Stomach (tissue), 9 donors: ENCODE measurements around the gene MLH3. TPM values are rescaled to one million over a fixed set of nuclear protein-coding genes. Genes with fewer than 3 reads are reported as not detected.

ENCODE experiments used
- DNase-seq, 2 donors: peaks; one replicate each; pipeline versions ENCODE4 v3.0.0 to v3.0.0-alpha.2; 2013 to 2019
- H3K27ac ChIP-seq, 5 donors: fragments of 200-600 bp in 4 of 5; sonication (generic) in 4 of 5; one replicate each; pipeline ENCODE4 v1.5.1; 2013 to 2019; ENCODE audit warnings: mild to moderate bottlenecking in 1 of 5, moderate library complexity in 1 of 5
- H3K27me3 ChIP-seq, 3 donors: fragments of 200-600 bp; sonication (generic); one replicate each; pipeline ENCODE4 v1.5.1; 2017 to 2019; ENCODE audit warnings: mixed run types in 1 of 3
- H3K36me3 ChIP-seq, 4 donors: fragments of 200-600 bp; sonication (generic); 1 replicate in 3 of 4; 2 replicates in 1 of 4; pipeline ENCODE4 v1.5.1; 2016 to 2019
- H3K4me1 ChIP-seq, 4 donors: fragments of 200-600 bp; sonication (generic); one replicate each; pipeline ENCODE4 v1.5.1; 2016 to 2019
- H3K4me3 ChIP-seq, 4 donors: fragments of 200-600 bp; sonication (generic) in 3 of 4; one replicate each; pipeline ENCODE4 v1.5.1; 2016 to 2019; ENCODE audit warnings: mild to moderate bottlenecking in 1 of 4
- H3K9me3 ChIP-seq, 4 donors: fragments of 200-600 bp; sonication (generic); one replicate each; pipeline ENCODE4 v1.5.1; 2016 to 2019
- EP300 ChIP-seq: sonication (generic); formaldehyde crosslinking; IDR thresholded peaks from one replicate; pipeline ENCODE4 v1.6.1; 2017; ENCODE audit warnings: antibody characterized with exemption
- POLR2A ChIP-seq, 4 donors: fragments of 450-650 bp; IDR thresholded peaks; one replicate each; pipeline ENCODE4 v1.6.1; 2016; ENCODE audit warnings: antibody characterized with exemption in 4 of 4, control low read depth in 2 of 4, mild to moderate bottlenecking in 1 of 4, moderate library complexity in 1 of 4
- POLR2AphosphoS5 ChIP-seq, 3 donors: sonication (generic); formaldehyde crosslinking; IDR thresholded peaks; one replicate each; pipeline ENCODE4 v1.6.1; 2016; ENCODE audit warnings: antibody characterized with exemption in 3 of 3
- WGBS, 5 donors: extraction: QIAGEN DNeasy Blood & Tissue Kit in 3 of 5; methylation state at CpG; one replicate each; pipeline versions ENCODE4 v1.1.5 to v1.1.7; 2013 to 2018; 5-methylcytosine and 5-hydroxymethylcytosine counted together
- intact Hi-C: fragments of 100-400 bp; cut with DNase I; formaldehyde crosslinking; loops from one replicate; pipeline ENCODE4 v1.15.1; 2023; ENCODE audit warnings: low total_unique reads
- polyA plus RNA-seq, 3 donors: library from polyadenylated mRNA; stranded (reverse); fragments of 200-250 nt; gene quantifications; one replicate each; pipeline ENCODE4 v1.2.3, GENCODE V29; 2013
- total RNA-seq, 5 donors: library from RNA; depleted of rRNA; stranded (reverse); fragments of >200 nt; gene quantifications; one replicate each; pipeline versions ENCODE4 v1.1.0 to v1.2.3, GENCODE V29; 2014 to 2016
- TF ChIP-seq, protein P1 (sequence below), 7 experiments: fragments of 450-650 bp in 4 of 7; fragments of 200-600 bp in 3 of 7; sonication (generic) in 3 of 7; IDR thresholded peaks; one replicate each; pipeline ENCODE4 v1.5.1; 2016 to 2019; ENCODE audit warnings: antibody characterized with exemption in 7 of 7, control low read depth in 2 of 7, mild to moderate bottlenecking in 1 of 7
- donor health status: healthy with polysubstance abuse.
- donor health status: Bipolar disorder and iron deficiency.
- donor health status: healthy.

The MLH3 gene
- total and polyA plus RNA-seq, 8 donors = 7.2 to 53.2 (median 18.4) TPM

DNA sequence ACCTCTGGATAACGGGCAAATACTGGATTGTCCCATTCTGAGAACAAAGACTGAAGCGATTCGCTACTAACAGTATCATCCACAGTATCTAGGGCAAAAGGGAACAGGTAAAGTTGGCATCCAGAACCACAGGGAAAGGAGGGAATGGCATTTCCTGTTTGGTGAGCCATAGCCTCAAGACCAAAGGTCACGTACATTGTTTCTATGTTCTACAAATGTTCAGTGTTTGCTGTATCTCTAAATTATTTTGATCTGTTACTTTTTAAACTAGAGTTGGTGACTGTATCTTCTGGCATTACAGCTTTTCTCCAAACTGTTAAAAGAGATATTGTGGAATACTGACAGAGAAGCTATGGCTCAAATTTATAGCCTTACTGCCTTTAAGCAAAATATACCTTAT is 9.7 kb downstream of the MLH3 start:
- Histone ChIP-seq H3K4me1 (peaks cover 4 to 44% (median 31%) of the 10 kb centered on the region in 4 donors), H3K36me3 (peaks cover 0 to 52% (median 32%) of the 10 kb centered on the region in 4 donors), H3K9me3 (no peaks in the 10 kb centered on the region), H3K27ac (peak overlapping the region in 2 of 5 donors; percentile 10 to 21), H3K4me3 (no peak overlapping the region), H3K27me3 (no peaks in the 10 kb centered on the region)
- DNase-seq = peak in 1 of 2 donors; percentile 48
- TF ChIP-seq POLR2A (IDR thresholded peaks at IDR 0.05) (no peak), POLR2AphosphoS5 (IDR thresholded peaks at IDR 0.05) (peak in 1 of 3 donors; percentile 62), EP300 (no peak)
- intact Hi-C loops = no loop called here
- WGBS, 5 donors = 48 to 79% (median 60%) methylated on average over 4 of the region's 4 CpGs

DNA sequence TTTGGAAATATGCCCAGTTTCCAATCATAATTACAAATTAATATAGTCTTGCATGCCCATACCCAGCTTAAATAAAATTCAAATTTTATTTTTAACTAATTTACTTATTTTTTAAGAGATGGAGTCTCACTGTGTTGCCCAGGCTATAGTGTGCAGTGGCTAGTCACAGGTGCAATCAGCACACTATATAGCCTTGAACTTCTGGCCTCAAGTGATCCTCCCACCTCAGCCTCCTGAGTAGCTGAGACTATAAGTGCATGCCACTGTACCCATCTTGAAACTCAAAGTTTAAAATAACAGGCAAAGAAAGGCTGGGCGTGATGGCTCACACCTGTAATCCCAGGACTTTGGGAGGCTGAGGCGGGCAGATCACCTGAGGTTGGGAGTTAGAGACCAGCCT is 10.3 kb downstream of the MLH3 start:
- DNase-seq = no peak
- 94 to 100% (median 96%) methylated on average over 2 of the region's 2 CpGs for WGBS, 5 donors
- intact Hi-C loops = no loop called here
- TF ChIP-seq, protein P1, sequence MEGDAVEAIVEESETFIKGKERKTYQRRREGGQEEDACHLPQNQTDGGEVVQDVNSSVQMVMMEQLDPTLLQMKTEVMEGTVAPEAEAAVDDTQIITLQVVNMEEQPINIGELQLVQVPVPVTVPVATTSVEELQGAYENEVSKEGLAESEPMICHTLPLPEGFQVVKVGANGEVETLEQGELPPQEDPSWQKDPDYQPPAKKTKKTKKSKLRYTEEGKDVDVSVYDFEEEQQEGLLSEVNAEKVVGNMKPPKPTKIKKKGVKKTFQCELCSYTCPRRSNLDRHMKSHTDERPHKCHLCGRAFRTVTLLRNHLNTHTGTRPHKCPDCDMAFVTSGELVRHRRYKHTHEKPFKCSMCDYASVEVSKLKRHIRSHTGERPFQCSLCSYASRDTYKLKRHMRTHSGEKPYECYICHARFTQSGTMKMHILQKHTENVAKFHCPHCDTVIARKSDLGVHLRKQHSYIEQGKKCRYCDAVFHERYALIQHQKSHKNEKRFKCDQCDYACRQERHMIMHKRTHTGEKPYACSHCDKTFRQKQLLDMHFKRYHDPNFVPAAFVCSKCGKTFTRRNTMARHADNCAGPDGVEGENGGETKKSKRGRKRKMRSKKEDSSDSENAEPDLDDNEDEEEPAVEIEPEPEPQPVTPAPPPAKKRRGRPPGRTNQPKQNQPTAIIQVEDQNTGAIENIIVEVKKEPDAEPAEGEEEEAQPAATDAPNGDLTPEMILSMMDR (IDR thresholded peaks at IDR 0.05) = no peak
- no peak for TF ChIP-seq EP300
- TF ChIP-seq POLR2AphosphoS5 (IDR thresholded peaks at IDR 0.05) = no peak
- TF ChIP-seq POLR2A (IDR thresholded peaks at IDR 0.05) = no peak
- peaks cover 4 to 44% (median 31%) of the 10 kb centered on the region in 4 donors for H3K4me1 ChIP-seq
- no peaks in the 10 kb centered on the region for H3K9me3 ChIP-seq
- no peak overlapping the region for H3K4me3 ChIP-seq
- H3K27ac ChIP-seq = peak overlapping the region in 1 of 5 donors; percentile 10
- peaks cover 0 to 57% (median 38%) of the 10 kb centered on the region in 4 donors for H3K36me3 ChIP-seq
- no peaks in the 10 kb centered on the region for H3K27me3 ChIP-seq

DNA sequence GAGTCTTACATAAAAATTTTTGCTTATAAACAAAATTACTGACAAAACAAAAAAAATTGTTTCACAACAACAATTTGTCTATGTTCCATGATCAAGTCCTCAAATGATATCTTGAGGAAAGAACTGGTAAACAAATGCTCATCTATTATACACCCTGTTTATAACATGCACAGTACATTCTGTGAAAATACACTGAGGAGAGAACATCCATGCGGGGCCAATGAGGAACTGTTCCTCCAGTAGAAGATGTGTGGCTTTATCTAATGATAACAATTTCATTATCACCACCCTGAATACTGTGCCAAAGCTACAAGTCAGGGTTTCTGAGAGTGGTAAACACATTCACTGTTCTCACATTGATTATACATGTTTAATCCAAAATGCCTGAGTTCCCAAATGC is 10.8 kb downstream of the MLH3 start:
- Histone ChIP-seq H3K36me3 (peaks cover 0 to 62% (median 43%) of the 10 kb centered on the region in 4 donors), H3K4me1 (peaks cover 4 to 40% (median 29%) of the 10 kb centered on the region in 4 donors), H3K4me3 (no peak overlapping the region), H3K9me3 (no peaks in the 10 kb centered on the region), H3K27me3 (no peaks in the 10 kb centered on the region), H3K27ac (no peak overlapping the region)
- DNase-seq = no peak
- 60 to 76% (median 73%) methylated on average over 1 of the region's 1 CpG for WGBS, 5 donors
- intact Hi-C loops = no loop called here
- no peak for TF ChIP-seq POLR2A (IDR thresholded peaks at IDR 0.05)
- TF ChIP-seq EP300 = no peak
- TF ChIP-seq, protein P1 (IDR thresholded peaks at IDR 0.05) = no peak

- intact Hi-C loops = no loop called here
- Histone ChIP-seq H3K4me1 (no peaks in the 10 kb centered on the region), H3K36me3 (peaks cover 30 to 93% (median 89%) of the 10 kb centered on the region in 4 donors)
Observed at GRCh38 chr14:75032939-75033338, 18.3 kb downstream of the MLH3 start.

DNA sequence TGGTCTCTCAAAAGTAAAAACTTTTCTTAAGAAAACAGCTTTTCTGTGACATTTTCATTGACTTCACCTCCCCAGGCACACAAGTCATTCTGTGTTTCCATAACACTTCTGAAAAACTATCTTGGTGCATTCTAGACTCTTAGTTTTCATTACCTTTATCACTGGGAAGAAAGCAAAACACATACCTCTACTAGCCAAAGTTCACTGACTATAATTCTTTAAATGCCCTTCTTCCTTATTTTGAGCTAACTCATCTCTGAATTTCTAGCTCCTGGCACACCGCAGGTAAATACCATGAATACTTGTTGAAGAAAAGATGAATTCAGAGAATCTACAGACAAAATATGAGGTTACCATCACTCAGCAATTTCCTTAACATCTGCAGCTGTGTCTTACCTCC is 21.1 kb downstream of the MLH3 start:
- Histone ChIP-seq H3K27me3 (no peaks in the 10 kb centered on the region), H3K4me3 (no peak overlapping the region), H3K27ac (no peak overlapping the region), H3K4me1 (no peaks in the 10 kb centered on the region), H3K36me3 (peaks cover 30 to 84% (median 76%) of the 10 kb centered on the region in 4 donors), H3K9me3 (no peaks in the 10 kb centered on the region)
- TF ChIP-seq, protein P1 (IDR thresholded peaks at IDR 0.05) = no peak
- TF ChIP-seq POLR2AphosphoS5 (IDR thresholded peaks at IDR 0.05) (no peak), EP300 (no peak), POLR2A (IDR thresholded peaks at IDR 0.05) (no peak)
- intact Hi-C loops = no loop called here
- 0% methylated on average over 1 of the region's 1 CpG for WGBS, 5 donors
- DNase-seq = no peak

More at GRCh38 chr14:75032939-75033338, 18.3 kb downstream of the MLH3 start:
- WGBS, 5 donors = 80 to 99% (median 91%) methylated on average over 2 of the region's 2 CpGs
- TF ChIP-seq EP300 = no peak
- no peak for TF ChIP-seq POLR2A (IDR thresholded peaks at IDR 0.05)
- TF ChIP-seq POLR2AphosphoS5 (IDR thresholded peaks at IDR 0.05) = no peak
- TF ChIP-seq, protein P1 (IDR thresholded peaks at IDR 0.05) = no peak
- no peaks in the 10 kb centered on the region for H3K9me3 ChIP-seq
- H3K27me3 ChIP-seq = no peaks in the 10 kb centered on the region
- no peak overlapping the region for H3K4me3 ChIP-seq
- no peak for DNase-seq
- no peak overlapping the region for H3K27ac ChIP-seq
